CD14-positive monocyte (primary cell): ENCODE data around the gene CNTLN. TPM values are rescaled to one million over a fixed set of nuclear protein-coding genes. Genes with fewer than 3 reads are reported as not detected.
A peak's percentile ranks its signal among the peaks of the same experiment; 100 is the strongest.

Source experiments
- DNase-seq, 3 donors: peaks; one replicate each; pipeline ENCODE4 v3.0.0-alpha.2; 2011 to 2022
- H2AFZ ChIP-seq: 2 replicates; pipeline ENCODE4 v1.6.0; 2012; ENCODE audit warnings: mild to moderate bottlenecking, low read depth, low read length, inconsistent platforms; ENCODE audit not compliant: insufficient read depth, poor library complexity, severe bottlenecking
- H3K27ac ChIP-seq, 2 donors: 1 replicate in 1 of 2; 2 replicates in 1 of 2; pipeline ENCODE4 v1.5.1; 2012 to 2013; ENCODE audit warnings: low read length in 2 of 2, control low read depth in 1 of 2, inconsistent platforms in 1 of 2, low read depth in 1 of 2, mild to moderate bottlenecking in 1 of 2
- H3K27me3 ChIP-seq, 2 donors: one replicate each; pipeline versions ENCODE4 v1.6.0 to v1.6.1; 2011 to 2013; ENCODE audit warnings: low read length in 2 of 2; ENCODE audit not compliant: control insufficient read depth in 2 of 2, insufficient read depth in 2 of 2
- H3K36me3 ChIP-seq, 2 donors: replicated peaks in 1 of 2; 1 replicate in 1 of 2; 2 replicates in 1 of 2; pipeline versions ENCODE4 v1.5.1 to v1.6.1; 2012 to 2013; ENCODE audit warnings: low read length in 2 of 2, control low read depth in 1 of 2, inconsistent platforms in 1 of 2, mild to moderate bottlenecking in 1 of 2; ENCODE audit not compliant: insufficient read depth in 2 of 2, control insufficient read depth in 1 of 2
- H3K4me1 ChIP-seq, 2 donors: 1 replicate in 1 of 2; 2 replicates in 1 of 2; pipeline versions ENCODE4 v1.5.1 to v1.6.1; 2012 to 2013; ENCODE audit warnings: low read length in 2 of 2, control low read depth in 1 of 2, inconsistent platforms in 1 of 2, mild to moderate bottlenecking in 1 of 2, moderate library complexity in 1 of 2; ENCODE audit not compliant: insufficient read depth in 2 of 2, control insufficient read depth in 1 of 2
- H3K4me2 ChIP-seq: replicated peaks from 2 replicates; pipeline ENCODE3; 2012; ENCODE audit warnings: low read length, moderate library complexity, mild to moderate bottlenecking; ENCODE audit not compliant: poor library complexity, severe bottlenecking; ENCODE audit errors: extremely low read depth
- H3K4me3 ChIP-seq, 3 experiments: fragments of 200-600 bp in 1 of 3; sonication (generic) in 1 of 3; replicated peaks in 1 of 3; 1 replicate in 2 of 3; 2 replicates in 1 of 3; pipeline ENCODE4 v1.5.1; 2011 to 2013; ENCODE audit warnings: low read length in 3 of 3, mild to moderate bottlenecking in 3 of 3, control low read depth in 2 of 3, low read depth in 2 of 3, inconsistent platforms in 1 of 3, moderate library complexity in 1 of 3
- H3K79me2 ChIP-seq: 2 replicates; pipeline ENCODE4 v1.6.0; 2012; ENCODE audit warnings: mild to moderate bottlenecking, control low read depth, inconsistent platforms, low read length, moderate library complexity; ENCODE audit not compliant: insufficient read depth
- H3K9ac ChIP-seq: 2 replicates; pipeline ENCODE4 v1.6.0; 2017; ENCODE audit warnings: low read length, mild to moderate bottlenecking; ENCODE audit not compliant: insufficient read depth, poor library complexity, severe bottlenecking
- H3K9me3 ChIP-seq, 2 donors: replicated peaks in 1 of 2; 1 replicate in 1 of 2; 2 replicates in 1 of 2; pipeline versions ENCODE4 v1.5.1 to v1.6.1; 2012 to 2013; ENCODE audit warnings: low read length in 2 of 2, control low read depth in 1 of 2; ENCODE audit not compliant: control insufficient read depth in 1 of 2, insufficient read depth in 1 of 2
- H4K20me1 ChIP-seq: 2 replicates; pipeline ENCODE4 v1.6.0; 2012; ENCODE audit warnings: mild to moderate bottlenecking, low read length, control low read depth, moderate library complexity; ENCODE audit not compliant: insufficient read depth
- H3K27ac Mint-ChIP-seq, 7 donors: one replicate each; pipeline ENCODE4 v1.8.0; 2020; ENCODE audit warnings: mild to moderate bottlenecking in 7 of 7, mixed read lengths in 7 of 7, moderate library complexity in 6 of 7, inconsistent platforms in 2 of 7
- H3K27me3 Mint-ChIP-seq, 3 donors: one replicate each; pipeline ENCODE4 v1.8.0; 2021 to 2022; ENCODE audit warnings: low read depth in 3 of 3, mild to moderate bottlenecking in 3 of 3, mixed read lengths in 3 of 3, moderate library complexity in 3 of 3, inconsistent platforms in 1 of 3
- H3K36me3 Mint-ChIP-seq, 2 donors: one replicate each; pipeline ENCODE4 v1.8.0; 2020; ENCODE audit warnings: mixed read lengths in 2 of 2, inconsistent platforms in 1 of 2, mild to moderate bottlenecking in 1 of 2
- H3K4me1 Mint-ChIP-seq: one replicate; pipeline ENCODE4 v1.8.0; 2020; ENCODE audit warnings: mild to moderate bottlenecking, mixed read lengths
- H3K4me3 Mint-ChIP-seq, 2 donors: one replicate each; pipeline ENCODE4 v1.8.0; 2020; ENCODE audit warnings: mild to moderate bottlenecking in 2 of 2, mixed read lengths in 2 of 2, moderate library complexity in 1 of 2
- H3K9me3 Mint-ChIP-seq, 7 donors: one replicate each; pipeline ENCODE4 v1.8.0; 2020 to 2022; ENCODE audit warnings: mixed read lengths in 7 of 7, mild to moderate bottlenecking in 6 of 7, moderate library complexity in 6 of 7, inconsistent platforms in 2 of 7
- CTCF ChIP-seq: fragments of 200-600 bp; IDR thresholded peaks from one replicate; pipeline ENCODE4 v1.8.0; 2022; ENCODE audit warnings: antibody characterized with exemption, mild to moderate bottlenecking
- WGBS: methylation state at CpG from one replicate; pipeline ENCODE4 v1.1.5; 2013; ENCODE audit warnings: missing lambda C conversion rate; ENCODE audit not compliant: insufficient coverage; 5-methylcytosine and 5-hydroxymethylcytosine counted together
- intact Hi-C, 2 donors: fragments of 100-400 bp; cut with micrococcal nuclease; formaldehyde crosslinking; loops; one replicate each; pipeline versions ENCODE4 v1.15.0 to v1.15.1; 2023
- polyA plus RNA-seq, 3 donors: library from polyadenylated mRNA; depleted of rRNA in 1 of 3; unstranded in 2 of 3; stranded (reverse) in 1 of 3; fragments of 300-500 nt in 2 of 3; fragments of >200 nt in 1 of 3; fragmentation: Illumina TruSeq in 2 of 3; gene quantifications; 1 replicate in 2 of 3; 2 replicates in 1 of 3; pipeline ENCODE4 v1.2.3, GENCODE V29; 2012 to 2021

CNTLN gene
- polyA plus RNA-seq, 3 donors = 2.2 to 5.6 (median 4.0) TPM

- H4K20me1 ChIP-seq = no peaks in the 10 kb centered on the region
- H3K9ac ChIP-seq = no peak overlapping the region
- no peak for DNase-seq
- TF ChIP-seq CTCF = no peak
- no peaks in the 10 kb centered on the region for H3K4me1 ChIP-seq
- H3K4me2 ChIP-seq = no peak overlapping the region
- intact Hi-C loops = loop anchor here in 1 of 2 donors (10.0 kb wide), 1 partner anchor 339 kb away; no protein-coding TSS in a partner anchor
- H3K9me3 Mint-ChIP-seq = no peaks in the 10 kb centered on the region
- H3K27me3 Mint-ChIP-seq = no peaks in the 10 kb centered on the region
- no peak overlapping the region for H3K27ac ChIP-seq
- H3K27ac Mint-ChIP-seq = no peak overlapping the region
- WGBS = 94% methylated on average over 2 of the region's 5 CpGs
- H3K36me3 ChIP-seq = peaks cover 0 to 9% of the 10 kb centered on the region in 2 donors
- H3K4me1 Mint-ChIP-seq = peaks cover 2% of the 10 kb centered on the region
- no peak overlapping the region for H3K4me3 ChIP-seq
- no peaks in the 10 kb centered on the region for H3K79me2 ChIP-seq
- no peaks in the 10 kb centered on the region for H3K9me3 ChIP-seq
- H3K27me3 ChIP-seq = no peaks in the 10 kb centered on the region
- H2AFZ ChIP-seq = no peak overlapping the region
- no peak overlapping the region for H3K4me3 Mint-ChIP-seq
- H3K36me3 Mint-ChIP-seq = peaks cover 4 to 6% of the 10 kb centered on the region in 2 donors
Observed at GRCh38 chr9:17453751-17454150, 318.9 kb downstream of the CNTLN start.

GRCh38 chr9:17462869-17463464 is 328.1 kb downstream of the CNTLN start:
- Mint-ChIP-seq H3K4me3 (no peak overlapping the region), H3K27me3 (no peaks in the 10 kb centered on the region), H3K4me1 (no peaks in the 10 kb centered on the region), H3K36me3 (peaks cover 11 to 17% of the 10 kb centered on the region in 2 donors), H3K9me3 (no peaks in the 10 kb centered on the region), H3K27ac (no peak overlapping the region)
- no peaks in the 10 kb centered on the region for H3K9me3 ChIP-seq
- intact Hi-C loops = loop anchor here in 1 of 2 donors (5.0 to 10.0 kb wide), 2 partner anchors 398 to 1271 kb away; no protein-coding TSS in a partner anchor
- H3K36me3 ChIP-seq = peaks cover 3 to 23% of the 10 kb centered on the region in 2 donors
- H3K4me2 ChIP-seq = no peak overlapping the region
- no peaks in the 10 kb centered on the region for H3K4me1 ChIP-seq
- peak; percentile 87 for TF ChIP-seq CTCF
- no peaks in the 10 kb centered on the region for H3K27me3 ChIP-seq
- no peak overlapping the region for H3K4me3 ChIP-seq
- H3K27ac ChIP-seq = no peak overlapping the region
- no peaks in the 10 kb centered on the region for H3K79me2 ChIP-seq
- peak; percentile 12 to 52 (median 26) for DNase-seq
- H3K9ac ChIP-seq = no peak overlapping the region
- H4K20me1 ChIP-seq = no peaks in the 10 kb centered on the region
- H2AFZ ChIP-seq = no peak overlapping the region
- no CpG with 5 or more reads among the region's 5 CpGs for WGBS
